ENCODE data around the gene LDLRAD1. TPM values are rescaled to one million over a fixed set of nuclear protein-coding genes. Genes with fewer than 3 reads are reported as not detected.

Gene LDLRAD1
- total RNA-seq = not detected in 2 replicates

DNA sequence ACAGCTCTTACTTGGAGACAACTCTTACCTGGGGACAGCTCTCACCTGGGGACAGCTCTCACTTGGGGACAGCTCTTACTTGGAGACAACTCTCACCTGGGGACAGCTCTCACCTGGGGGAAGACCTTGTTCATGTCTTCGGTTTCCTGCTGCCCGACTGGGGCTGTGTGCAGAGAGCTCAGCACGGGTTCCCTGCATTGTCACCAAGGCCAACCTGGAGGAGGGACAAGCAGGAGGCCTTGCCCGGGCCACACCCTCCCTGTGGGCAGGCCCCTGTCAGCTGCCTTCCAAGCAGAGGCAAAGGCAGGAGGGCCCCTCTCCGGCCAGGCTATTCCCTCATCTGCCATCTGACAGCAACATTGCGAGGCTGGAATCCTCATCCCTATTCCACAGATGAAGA lies at the start of gene LDLRAD1:
Gene LDLRAD1 (minus strand): TSS at position 208 of the 400 bp plus-strand sequence. CDS start 74 bp downstream, at position 134.

DNA sequence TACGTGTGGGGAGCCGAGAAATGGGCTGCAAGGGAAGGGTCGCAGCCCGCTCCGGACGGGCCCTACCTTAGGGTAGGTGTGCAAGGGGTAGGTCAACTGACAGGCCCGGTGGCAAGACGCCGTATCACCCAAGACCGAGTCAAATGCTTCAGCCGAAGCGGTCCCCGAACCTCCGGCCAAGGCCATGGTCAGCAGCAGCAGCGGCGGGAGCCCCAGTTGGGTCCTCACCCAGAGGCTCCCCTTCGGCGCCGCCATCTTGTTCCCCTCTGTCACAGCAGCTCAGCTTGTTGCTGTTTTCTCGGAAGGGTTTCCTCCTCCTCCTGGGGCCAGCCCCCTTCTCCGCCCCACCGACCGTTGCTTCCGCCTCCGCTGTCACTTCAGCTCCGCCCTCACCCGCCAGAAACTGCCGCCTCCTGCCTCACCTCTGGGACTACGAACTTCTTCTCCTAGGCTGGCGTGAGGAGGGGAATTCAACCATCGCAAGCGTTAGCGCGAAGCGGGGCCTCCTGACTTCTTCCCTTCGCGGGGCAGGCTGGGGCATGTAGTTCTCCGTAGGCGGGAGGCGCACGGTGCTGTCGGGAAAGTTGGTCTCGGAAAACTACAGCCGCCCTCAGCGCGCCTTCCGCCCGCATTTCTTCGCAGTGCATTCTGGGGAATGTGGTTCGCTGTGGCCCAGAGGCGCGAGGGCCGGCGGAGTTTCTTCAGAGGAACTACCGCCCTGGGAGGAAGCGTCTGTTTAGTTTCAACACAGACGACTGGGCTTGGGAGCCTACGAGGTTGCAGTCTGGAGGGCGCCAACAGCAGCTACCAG lies 35.2 kb upstream of the LDLRAD1 start, which contains the start of the genes TCEANC2 and TMEM59:
Gene TCEANC2 (plus strand): TSS at position 675 of the 811 bp plus-strand sequence. CDS start 815 bp downstream, outside the sequence.
Gene TMEM59 (minus strand): TSS at position 271 of the 811 bp plus-strand sequence. CDS start 16 bp downstream, at position 255.

Other genes starting within 250 kb of the LDLRAD1 start
- 18.3 and 21.8 TPM in 2 replicates for gene NDC1, start 179.9 kb downstream of the LDLRAD1 start, total RNA-seq
- gene YIPF1, start 128.4 kb downstream of the LDLRAD1 start, total RNA-seq = 23.8 and 24.8 TPM in 2 replicates
- not detected in 2 replicates for gene DIO1, start 124.0 kb downstream of the LDLRAD1 start, total RNA-seq
- gene IFT25, start 72.5 kb downstream of the LDLRAD1 start, total RNA-seq = 33.3 and 35.2 TPM in 2 replicates
- gene LRRC42, start 71.8 kb downstream of the LDLRAD1 start, total RNA-seq = 27.3 and 33.7 TPM in 2 replicates
- 377 and 462 TPM in 2 replicates for gene TMEM59, start 35.0 kb upstream of the LDLRAD1 start, total RNA-seq
- 4.1 and 4.8 TPM in 2 replicates for gene TCEANC2, start 35.4 kb upstream of the LDLRAD1 start, total RNA-seq
- gene CDCP2, start 134.8 kb upstream of the LDLRAD1 start, total RNA-seq = not detected in 2 replicates
- gene CYB5RL, start 181.8 kb upstream of the LDLRAD1 start, total RNA-seq = 8.8 and 9.0 TPM in 2 replicates
- gene MRPL37, start 182.0 kb upstream of the LDLRAD1 start, total RNA-seq = 90.6 and 91.2 TPM in 2 replicates